Stimulated activated CD8-positive, alpha-beta memory T cell treated with anti-CD3 and anti-CD28 coated beads, Interleukin-12 subunit alpha, Interleukin-12 subunit beta, amount 100 ng/mL, for 24 hours (primary cell): Measurements from ENCODE around the gene DYSF.

Source experiments
- DNase-seq: peaks from one replicate; pipeline ENCODE4 v3.0.0-alpha.2; 2020; ENCODE audit errors: extremely low read depth

Gene DYSF

GRCh38 chr2:71672826-71673795 lies 219.8 kb downstream of the DYSF start:
- DNase-seq: no peak

GRCh38 chr2:71674158-71674851 lies 220.9 kb downstream of the DYSF start:
- DNase-seq: no peak

GRCh38 chr2:71675296-71675695 lies 221.9 kb downstream of the DYSF start:
- no peak for DNase-seq

GRCh38 chr2:71678874-71679273 lies 225.5 kb downstream of the DYSF start:
- no peak for DNase-seq

GRCh38 chr2:71679491-71679890 lies 226.1 kb downstream of the DYSF start:
- DNase-seq: no peak

- no peak for DNase-seq
Observed at GRCh38 chr2:71680925-71681324, 227.6 kb downstream of the DYSF start.

GRCh38 chr2:71681626-71682025 lies 228.3 kb downstream of the DYSF start:
- no peak for DNase-seq

- no peak for DNase-seq
Observed at GRCh38 chr2:71682341-71682740, 229.0 kb downstream of the DYSF start.

GRCh38 chr2:71683070-71683469 lies 229.7 kb downstream of the DYSF start:
- no peak for DNase-seq

- no peak for DNase-seq
Observed at GRCh38 chr2:71683666-71684065, 230.3 kb downstream of the DYSF start.

GRCh38 chr2:71684226-71685072 lies 231.1 kb downstream of the DYSF start:
- no peak for DNase-seq

- no peak for DNase-seq
Observed at GRCh38 chr2:71685073-71685848, 231.9 kb downstream of the DYSF start.

- DNase-seq: no peak
Observed at GRCh38 chr2:71685941-71686611, 232.7 kb downstream of the DYSF start.

GRCh38 chr2:71686781-71687180 lies 233.4 kb downstream of the DYSF start:
- no peak for DNase-seq

- no peak for DNase-seq
Observed at GRCh38 chr2:71687412-71687811, 234.1 kb downstream of the DYSF start.

- no peak for DNase-seq
Observed at GRCh38 chr2:71688530-71688929, 235.2 kb downstream of the DYSF start.

GRCh38 chr2:71689393-71689792 lies 236.0 kb downstream of the DYSF start:
- DNase-seq: no peak

- DNase-seq: no peak
Observed at GRCh38 chr2:71689968-71690834, 236.8 kb downstream of the DYSF start.

GRCh38 chr2:71690876-71691475 lies 237.6 kb downstream of the DYSF start:
- no peak for DNase-seq
